OCI-LY1 (cell line): Measurements from ENCODE around the gene IFNA2.

Experiments
- H2AFZ ChIP-seq: fragments of 200-600 bp; sonication (generic), shearing (Covaris generic); 2 replicates; pipeline ENCODE4 v1.6.0; 2014; ENCODE audit warnings: antibody characterized with exemption, mild to moderate bottlenecking, low read length
- H3F3A ChIP-seq: fragments of 200-600 bp; sonication (generic), shearing (Covaris generic); 2 replicates; pipeline ENCODE4 v1.6.0; 2014; ENCODE audit warnings: mild to moderate bottlenecking, antibody characterized with exemption, low read length, moderate library complexity; ENCODE audit not compliant: insufficient read depth
- H3K27ac ChIP-seq: fragments of 200-600 bp; sonication (generic); 2 replicates; pipeline ENCODE4 v1.5.1; 2014; ENCODE audit warnings: low read length, mixed run types, mild to moderate bottlenecking, low read depth; ENCODE audit not compliant: poor library complexity, severe bottlenecking
- H3K27me3 ChIP-seq: fragments of 200-600 bp; sonication (generic); 2 replicates; pipeline ENCODE4 v1.6.0; 2014; ENCODE audit warnings: antibody characterized with exemption, mild to moderate bottlenecking, low read length, moderate library complexity; ENCODE audit not compliant: insufficient read depth
- H3K36me3 ChIP-seq: fragments of 200-600 bp; sonication (generic); 2 replicates; pipeline ENCODE4 v1.6.1; 2014; ENCODE audit warnings: mild to moderate bottlenecking, antibody characterized with exemption, low read length, moderate library complexity, mixed read lengths; ENCODE audit not compliant: insufficient read depth
- H3K4me1 ChIP-seq: fragments of 200-600 bp; sonication (generic); 2 replicates; pipeline ENCODE4 v1.5.1; 2014; ENCODE audit warnings: mild to moderate bottlenecking, low read length, moderate library complexity; ENCODE audit not compliant: insufficient read depth, severe bottlenecking
- H3K4me2 ChIP-seq: fragments of 200-600 bp; sonication (generic), shearing (Covaris generic); 2 replicates; pipeline ENCODE4 v1.6.1; 2014; ENCODE audit warnings: low read length
- H3K4me3 ChIP-seq: fragments of 200-600 bp; sonication (generic); 2 replicates; pipeline ENCODE4 v1.5.1; 2014; ENCODE audit warnings: low read length, low read depth, mild to moderate bottlenecking, mixed read lengths; ENCODE audit not compliant: poor library complexity, severe bottlenecking
- H3K79me2 ChIP-seq: fragments of 200-600 bp; shearing (Covaris generic); 2 replicates; pipeline ENCODE4 v1.6.1; 2016; ENCODE audit warnings: mixed run types, low read length, mixed read lengths; ENCODE audit not compliant: insufficient read depth
- H3K9ac ChIP-seq: fragments of 200-600 bp; sonication (generic), shearing (Covaris generic); 2 replicates; pipeline ENCODE4 v1.6.1; 2014; ENCODE audit warnings: mild to moderate bottlenecking, low read length, mixed read lengths
- H3K9me2 ChIP-seq: fragments of 200-600 bp; sonication (generic), shearing (Covaris generic); 2 replicates; pipeline ENCODE4 v1.6.1; 2014; ENCODE audit warnings: low read depth, mild to moderate bottlenecking, low read length, mixed read lengths
- H3K9me3 ChIP-seq: fragments of 200-600 bp; shearing (Covaris generic); 2 replicates; pipeline ENCODE4 v1.6.1; 2014; ENCODE audit warnings: low read length, mixed read lengths
- H4K20me1 ChIP-seq: fragments of 200-600 bp; sonication (generic), shearing (Covaris generic); 2 replicates; pipeline ENCODE4 v1.6.0; 2016; ENCODE audit warnings: mild to moderate bottlenecking, low read length; ENCODE audit not compliant: insufficient read depth
- EZH2 ChIP-seq: fragments of 200-600 bp; sonication (generic), shearing (Covaris generic); IDR thresholded peaks from 2 replicates; pipeline ENCODE4 v1.8.0; 2017; ENCODE audit warnings: borderline replicate concordance, mixed run types, mild to moderate bottlenecking, antibody characterized with exemption, low read length, moderate library complexity, mixed read lengths
- TF ChIP-seq, protein P1 (sequence below): fragments of 200-600 bp; sonication (generic), shearing (Covaris generic); IDR thresholded peaks from 2 replicates; pipeline ENCODE4 v1.5.1; 2017; ENCODE audit warnings: mild to moderate bottlenecking, antibody characterized with exemption, low read length, moderate library complexity, mixed read lengths

The IFNA2 gene

DNA sequence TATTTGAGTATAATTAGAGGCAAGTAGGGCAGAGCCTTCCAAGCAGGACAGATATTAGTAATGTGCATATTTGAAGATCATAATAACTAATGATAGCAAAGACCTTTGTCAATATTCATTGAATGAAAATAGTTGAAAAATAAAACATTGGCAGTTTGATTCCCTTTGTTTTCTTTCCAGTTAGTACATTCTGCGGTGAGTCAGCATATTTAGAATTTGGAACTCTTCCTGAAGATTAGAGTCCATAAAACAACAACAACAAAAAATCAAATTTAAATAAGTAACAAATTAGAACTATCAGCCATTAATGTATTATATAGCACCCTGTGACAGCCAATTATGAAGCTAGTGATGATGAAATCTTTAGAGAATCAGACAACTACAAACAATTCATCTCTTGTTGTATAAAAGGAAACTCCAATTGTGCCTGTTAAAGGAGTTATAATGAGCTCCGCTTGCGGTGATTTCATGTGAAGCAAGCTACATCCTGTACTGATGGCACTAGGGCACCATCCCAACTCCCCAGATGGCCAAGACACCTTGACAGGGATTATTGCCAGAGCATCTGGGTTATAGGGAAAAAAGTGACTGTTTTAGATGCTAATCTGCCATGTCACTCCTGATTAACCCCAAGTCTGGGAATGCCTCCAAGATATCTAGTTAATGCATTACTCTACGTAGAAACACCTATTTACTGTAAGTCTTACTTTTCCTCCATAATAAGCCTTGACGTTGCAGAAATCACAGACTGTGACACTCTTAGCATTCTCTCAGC is 30.5 kb upstream of the IFNA2 start:
- Histone ChIP-seq H3K4me2 (no peak overlapping the region), H4K20me1 (no peaks in the 10 kb centered on the region), H3K9me2 (no peaks in the 10 kb centered on the region), H3K79me2 (no peaks in the 10 kb centered on the region), H3K36me3 (no peaks in the 10 kb centered on the region), H3K9ac (no peak overlapping the region), H3K9me3 (no peaks in the 10 kb centered on the region), H2AFZ (no peak overlapping the region), H3F3A (no peaks in the 10 kb centered on the region), H3K4me1 (no peaks in the 10 kb centered on the region), H3K27ac (no peak overlapping the region), H3K27me3 (no peaks in the 10 kb centered on the region), H3K4me3 (no peak overlapping the region)
- TF ChIP-seq, protein P1, sequence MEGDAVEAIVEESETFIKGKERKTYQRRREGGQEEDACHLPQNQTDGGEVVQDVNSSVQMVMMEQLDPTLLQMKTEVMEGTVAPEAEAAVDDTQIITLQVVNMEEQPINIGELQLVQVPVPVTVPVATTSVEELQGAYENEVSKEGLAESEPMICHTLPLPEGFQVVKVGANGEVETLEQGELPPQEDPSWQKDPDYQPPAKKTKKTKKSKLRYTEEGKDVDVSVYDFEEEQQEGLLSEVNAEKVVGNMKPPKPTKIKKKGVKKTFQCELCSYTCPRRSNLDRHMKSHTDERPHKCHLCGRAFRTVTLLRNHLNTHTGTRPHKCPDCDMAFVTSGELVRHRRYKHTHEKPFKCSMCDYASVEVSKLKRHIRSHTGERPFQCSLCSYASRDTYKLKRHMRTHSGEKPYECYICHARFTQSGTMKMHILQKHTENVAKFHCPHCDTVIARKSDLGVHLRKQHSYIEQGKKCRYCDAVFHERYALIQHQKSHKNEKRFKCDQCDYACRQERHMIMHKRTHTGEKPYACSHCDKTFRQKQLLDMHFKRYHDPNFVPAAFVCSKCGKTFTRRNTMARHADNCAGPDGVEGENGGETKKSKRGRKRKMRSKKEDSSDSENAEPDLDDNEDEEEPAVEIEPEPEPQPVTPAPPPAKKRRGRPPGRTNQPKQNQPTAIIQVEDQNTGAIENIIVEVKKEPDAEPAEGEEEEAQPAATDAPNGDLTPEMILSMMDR, result no peak
- no peak for TF ChIP-seq EZH2

DNA sequence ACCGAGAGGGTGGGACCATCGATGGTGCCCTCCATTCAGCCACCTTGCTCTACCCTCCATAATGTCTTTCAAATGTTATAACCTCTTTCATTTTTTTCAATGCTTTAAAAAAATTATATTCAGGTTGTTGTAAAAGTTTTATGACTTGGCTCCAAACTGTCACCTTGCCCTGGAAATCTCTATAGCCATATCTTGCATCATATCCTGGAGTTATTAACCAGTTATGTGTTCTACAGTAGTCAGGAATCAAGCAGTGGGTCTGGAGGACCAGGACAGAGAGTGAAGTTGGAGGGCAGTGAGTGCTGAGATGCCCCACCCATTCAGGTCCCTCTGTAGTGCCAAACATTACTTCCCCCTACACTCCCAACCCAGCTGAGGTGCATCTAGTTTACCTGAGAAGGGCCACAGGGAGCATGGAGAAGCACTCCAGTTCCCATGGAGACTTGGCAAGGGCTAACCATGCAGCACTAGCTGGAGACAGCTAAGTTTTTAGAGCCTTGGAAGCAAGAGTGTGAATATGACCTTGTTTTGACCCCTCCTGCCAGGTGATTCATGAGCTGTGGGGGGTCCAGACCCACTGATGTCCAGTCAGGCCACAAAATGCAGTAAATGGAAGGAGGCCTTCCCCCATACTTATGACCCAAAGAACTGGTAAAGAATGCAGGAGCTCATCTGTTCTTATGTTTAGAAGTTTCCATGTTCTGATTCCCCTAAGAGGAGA is 29.2 kb upstream of the IFNA2 start:
- Histone ChIP-seq H3K4me2 (no peak overlapping the region), H3K9me3 (no peaks in the 10 kb centered on the region), H3K9me2 (no peaks in the 10 kb centered on the region), H3F3A (no peaks in the 10 kb centered on the region), H3K79me2 (no peaks in the 10 kb centered on the region), H2AFZ (no peak overlapping the region), H3K36me3 (no peaks in the 10 kb centered on the region), H3K27ac (no peak overlapping the region), H3K27me3 (no peaks in the 10 kb centered on the region), H3K4me3 (no peak overlapping the region), H3K9ac (no peak overlapping the region), H3K4me1 (no peaks in the 10 kb centered on the region), H4K20me1 (no peaks in the 10 kb centered on the region)
- TF ChIP-seq, protein P1, result no peak
- TF ChIP-seq EZH2, result no peak

DNA sequence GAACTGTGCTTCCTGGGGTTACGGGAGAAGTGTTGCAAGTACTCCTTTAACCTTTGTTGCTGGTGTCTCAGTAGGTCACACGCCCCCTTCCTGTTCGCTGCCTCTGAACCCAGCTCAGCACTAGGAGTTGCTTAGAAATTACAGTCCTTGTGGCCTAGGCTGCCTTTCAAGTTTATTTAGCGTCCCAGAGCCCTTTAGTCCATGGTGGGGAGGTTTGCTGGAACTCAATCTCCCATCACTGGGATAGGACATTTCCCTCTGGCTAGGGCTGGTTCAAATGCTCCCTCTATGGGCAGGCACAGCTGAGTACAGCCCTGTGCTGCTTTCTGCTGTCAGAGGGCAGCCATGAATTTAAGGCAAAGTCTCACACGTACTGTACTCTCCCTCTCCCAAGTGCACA is 28.4 kb upstream of the IFNA2 start:
- Histone ChIP-seq H3K4me1 (no peaks in the 10 kb centered on the region), H3K9me2 (no peaks in the 10 kb centered on the region), H3K79me2 (no peaks in the 10 kb centered on the region), H3K27ac (no peak overlapping the region), H3K9ac (no peak overlapping the region), H3K4me2 (no peak overlapping the region), H3K36me3 (no peaks in the 10 kb centered on the region), H3K4me3 (no peak overlapping the region), H3K9me3 (no peaks in the 10 kb centered on the region), H3F3A (no peaks in the 10 kb centered on the region), H3K27me3 (no peaks in the 10 kb centered on the region), H2AFZ (no peak overlapping the region), H4K20me1 (no peaks in the 10 kb centered on the region)
- TF ChIP-seq, protein P1, result 0 out of 2 replicates have a peak, but pooled peaks have one; percentile 30
- no peak for TF ChIP-seq EZH2
